ENCODE results near the gene SMARCAL1. TPM values are rescaled to one million over a fixed set of nuclear protein-coding genes. Genes with fewer than 3 reads are reported as not detected.

Gene SMARCAL1
- total and polyA plus RNA-seq, 4 donors: 3.4 to 9.3 (median 5.4) TPM

- TF ChIP-seq, protein P1, sequence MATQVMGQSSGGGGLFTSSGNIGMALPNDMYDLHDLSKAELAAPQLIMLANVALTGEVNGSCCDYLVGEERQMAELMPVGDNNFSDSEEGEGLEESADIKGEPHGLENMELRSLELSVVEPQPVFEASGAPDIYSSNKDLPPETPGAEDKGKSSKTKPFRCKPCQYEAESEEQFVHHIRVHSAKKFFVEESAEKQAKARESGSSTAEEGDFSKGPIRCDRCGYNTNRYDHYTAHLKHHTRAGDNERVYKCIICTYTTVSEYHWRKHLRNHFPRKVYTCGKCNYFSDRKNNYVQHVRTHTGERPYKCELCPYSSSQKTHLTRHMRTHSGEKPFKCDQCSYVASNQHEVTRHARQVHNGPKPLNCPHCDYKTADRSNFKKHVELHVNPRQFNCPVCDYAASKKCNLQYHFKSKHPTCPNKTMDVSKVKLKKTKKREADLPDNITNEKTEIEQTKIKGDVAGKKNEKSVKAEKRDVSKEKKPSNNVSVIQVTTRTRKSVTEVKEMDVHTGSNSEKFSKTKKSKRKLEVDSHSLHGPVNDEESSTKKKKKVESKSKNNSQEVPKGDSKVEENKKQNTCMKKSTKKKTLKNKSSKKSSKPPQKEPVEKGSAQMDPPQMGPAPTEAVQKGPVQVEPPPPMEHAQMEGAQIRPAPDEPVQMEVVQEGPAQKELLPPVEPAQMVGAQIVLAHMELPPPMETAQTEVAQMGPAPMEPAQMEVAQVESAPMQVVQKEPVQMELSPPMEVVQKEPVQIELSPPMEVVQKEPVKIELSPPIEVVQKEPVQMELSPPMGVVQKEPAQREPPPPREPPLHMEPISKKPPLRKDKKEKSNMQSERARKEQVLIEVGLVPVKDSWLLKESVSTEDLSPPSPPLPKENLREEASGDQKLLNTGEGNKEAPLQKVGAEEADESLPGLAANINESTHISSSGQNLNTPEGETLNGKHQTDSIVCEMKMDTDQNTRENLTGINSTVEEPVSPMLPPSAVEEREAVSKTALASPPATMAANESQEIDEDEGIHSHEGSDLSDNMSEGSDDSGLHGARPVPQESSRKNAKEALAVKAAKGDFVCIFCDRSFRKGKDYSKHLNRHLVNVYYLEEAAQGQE (IDR thresholded peaks at IDR 0.05): no peak
- no peak for TF ChIP-seq RAD21 (IDR thresholded peaks at IDR 0.05)
- no peak for TF ChIP-seq FOXA2 (IDR thresholded peaks at IDR 0.05)
- no peak for TF ChIP-seq RXRA (IDR thresholded peaks at IDR 0.05)
- no peak for TF ChIP-seq MAX (IDR thresholded peaks at IDR 0.05)
- no peak for TF ChIP-seq TAF1 (conservative IDR thresholded peaks at IDR 0.05)
- no peak for TF ChIP-seq GABPA (IDR thresholded peaks at IDR 0.05 in 1 of 2, conservative IDR thresholded peaks at IDR 0.05 in 1 of 2)
- no peak for TF ChIP-seq YY1 (IDR thresholded peaks at IDR 0.05)
- TF ChIP-seq HNF4G (IDR thresholded peaks at IDR 0.05): no peak
- TF ChIP-seq SP1 (IDR thresholded peaks at IDR 0.05): no peak
These were observed 93.1 kb downstream of the SMARCAL1 start (continued) for GRCh38 chr2:216505133-216506106.

- H3K4me1 ChIP-seq (ENCODE audit: control insufficient read depth in 4 of 4, insufficient read depth in 4 of 4, low read length in 3 of 4): no peaks in the 10 kb centered on the region
- TF ChIP-seq NR2F2 (IDR thresholded peaks at IDR 0.05) (no peak), HNF4G (IDR thresholded peaks at IDR 0.05) (no peak), CTCF (IDR thresholded peaks at IDR 0.05; ENCODE audit: low read depth, low read length, missing input control) (no peak), EGR1 (IDR thresholded peaks at IDR 0.05; ENCODE audit: low read depth in 2 of 2) (no peak), FOXA1 (IDR thresholded peaks at IDR 0.05) (no peak), TAF1 (conservative IDR thresholded peaks at IDR 0.05) (no peak), RXRA (IDR thresholded peaks at IDR 0.05) (no peak), JUND (IDR thresholded peaks at IDR 0.05) (no peak), MAX (IDR thresholded peaks at IDR 0.05) (no peak), GABPA (IDR thresholded peaks at IDR 0.05 in 1 of 2, conservative IDR thresholded peaks at IDR 0.05 in 1 of 2) (no peak), SP1 (IDR thresholded peaks at IDR 0.05) (no peak)
- DNase-seq (ENCODE audit: low spot score): no peak
- H3K36me3 ChIP-seq (ENCODE audit: control insufficient read depth in 4 of 4, insufficient read depth in 3 of 4, low read depth in 1 of 4, low read length in 3 of 4): peaks cover 1 to 22% (median 19%) of the 10 kb centered on the region in 4 donors
- WGBS: 91% methylated on average over 5 of the region's 5 CpGs
- H3K9ac ChIP-seq (ENCODE audit: low read depth in 1 of 2, low read length in 2 of 2): no peak overlapping the region
- no peaks in the 10 kb centered on the region for H3K9me3 ChIP-seq (ENCODE audit: control insufficient read depth in 4 of 4, low read length in 3 of 4)
- no peaks in the 10 kb centered on the region for H3K27me3 ChIP-seq (ENCODE audit: control insufficient read depth in 4 of 4, insufficient read depth in 4 of 4, low read length in 3 of 4)
- H3K27ac ChIP-seq (ENCODE audit: low read depth in 1 of 2, low read length in 2 of 2): no peak overlapping the region
- H3K4me3 ChIP-seq (ENCODE audit: low read depth in 1 of 3, low read length in 3 of 3): no peak overlapping the region
These were observed 95.2 kb downstream of the SMARCAL1 start for GRCh38 chr2:216507220-216508160.

Data from liver (tissue), 9 donors.